Lung microvascular endothelial cell (primary cell): ENCODE measurements around the gene ENTR1. TPM values are rescaled to one million over a fixed set of nuclear protein-coding genes. Genes with fewer than 3 reads are reported as not detected.

Experiments
- DNase-seq, 2 donors: peaks; one replicate each; pipeline versions ENCODE4 v3.0.0 to v3.0.0-alpha.2; 2010; ENCODE audit warnings: low read depth in 2 of 2
- total RNA-seq: library from RNA; depleted of rRNA; stranded (reverse); fragments of >200 nt; gene quantifications from 2 replicates; pipeline ENCODE4 v1.2.1, GENCODE V29; 2014

The ENTR1 gene
- 14.2 and 22.0 TPM in 2 replicates for total RNA-seq

- DNase-seq: peak; percentile 91 to 93
Observed at GRCh38 chr9:136410500-136411287, at the start of gene ENTR1, which contains the start of gene PMPCA. ENTR1 (minus strand) TSS chr9:136410614; CDS start chr9:136410397, 217 bp downstream. PMPCA (plus strand) TSS chr9:136410658; CDS start chr9:136410669, 11 bp downstream.

- no peak for DNase-seq
Observed at GRCh38 chr9:136459425-136459824, 49.0 kb upstream of the ENTR1 start.

GRCh38 chr9:136457326-136457725 is 46.9 kb upstream of the ENTR1 start:
- DNase-seq: no peak

- DNase-seq: no peak
Observed at GRCh38 chr9:136456258-136456657, 45.8 kb upstream of the ENTR1 start.

- DNase-seq: no peak
Observed at GRCh38 chr9:136455043-136456002, 44.9 kb upstream of the ENTR1 start.

- no peak for DNase-seq
Observed at GRCh38 chr9:136454026-136454796, 43.8 kb upstream of the ENTR1 start.

GRCh38 chr9:136453326-136453725 is 42.9 kb upstream of the ENTR1 start:
- DNase-seq: no peak

- DNase-seq: no peak
Observed at GRCh38 chr9:136451221-136451877, 40.9 kb upstream of the ENTR1 start.

GRCh38 chr9:136448655-136449054 is 38.2 kb upstream of the ENTR1 start:
- no peak for DNase-seq

GRCh38 chr9:136447173-136447778 is 36.9 kb upstream of the ENTR1 start:
- DNase-seq: no peak

- no peak for DNase-seq
Observed at GRCh38 chr9:136445799-136446198, 35.4 kb upstream of the ENTR1 start.

GRCh38 chr9:136444102-136444501 is 33.7 kb upstream of the ENTR1 start:
- DNase-seq: no peak

- DNase-seq: no peak
Observed at GRCh38 chr9:136443687-136444086, 33.3 kb upstream of the ENTR1 start.

- DNase-seq: no peak
Observed at GRCh38 chr9:136443087-136443486, 32.7 kb upstream of the ENTR1 start.

GRCh38 chr9:136442265-136442664 is 31.9 kb upstream of the ENTR1 start:
- DNase-seq: no peak

- no peak for DNase-seq
Observed at GRCh38 chr9:136441681-136442245, 31.3 kb upstream of the ENTR1 start.

- DNase-seq: no peak
Observed at GRCh38 chr9:136441191-136441680, 30.8 kb upstream of the ENTR1 start.

GRCh38 chr9:136439481-136440408 is 29.3 kb upstream of the ENTR1 start, which contains the start of gene INPP5E:
INPP5E (minus strand) TSS chr9:136439845; CDS start chr9:136439419, 426 bp downstream.
- DNase-seq: peak; percentile 74 to 84
